Measurements from ENCODE around the gene PKIB. TPM values are rescaled to one million over a fixed set of nuclear protein-coding genes. Genes with fewer than 3 reads are reported as not detected.

The PKIB gene, protein sequence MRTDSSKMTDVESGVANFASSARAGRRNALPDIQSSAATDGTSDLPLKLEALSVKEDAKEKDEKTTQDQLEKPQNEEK
- 153 and 202 TPM in 2 replicates for total RNA-seq (ENCODE audit: low replicate concordance)

DNA sequence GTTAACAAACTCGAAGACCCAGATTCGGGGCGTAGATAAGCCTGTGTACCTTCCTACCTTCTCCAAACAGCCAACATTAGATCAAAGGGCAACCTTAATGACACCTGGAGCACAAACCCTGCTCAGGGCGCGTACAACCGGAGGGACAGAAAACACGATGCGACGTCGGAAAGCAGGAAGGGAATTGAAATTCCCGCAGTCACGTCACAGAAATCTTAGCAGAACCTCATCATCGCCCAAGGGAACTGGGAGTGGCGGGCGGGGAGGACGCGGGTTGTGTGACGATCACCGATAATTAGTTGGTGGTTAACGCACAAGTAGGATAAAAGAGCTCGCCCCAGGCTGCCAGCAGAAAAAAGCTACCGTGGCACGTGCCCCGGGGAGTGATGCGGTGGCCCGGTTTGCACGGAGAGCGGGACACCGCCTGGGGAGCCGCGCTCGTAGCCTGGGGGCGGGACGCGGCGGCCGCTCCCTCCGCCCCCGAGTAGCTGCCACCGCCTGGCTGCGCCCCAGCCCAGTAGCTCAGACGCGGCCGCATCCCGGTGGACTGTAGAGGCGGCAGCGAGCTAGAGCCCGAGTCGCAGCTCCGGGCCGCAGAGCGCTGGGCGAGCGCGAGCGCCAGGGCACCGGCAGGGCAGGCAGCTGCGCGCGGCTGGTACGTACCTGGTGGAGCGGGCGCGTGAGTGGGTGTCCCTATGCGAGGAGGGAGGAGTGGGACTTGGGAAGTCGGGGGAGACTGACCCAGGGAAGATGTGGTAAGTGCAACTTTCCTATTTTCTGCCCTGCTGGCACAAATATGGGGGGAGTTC, at the start of gene PKIB:
PKIB (plus strand) TSS at position 525 of the 809 bp plus-strand sequence. CDS start 107,390 bp downstream, outside the sequence.
- H3K36me3 Mint-ChIP-seq = peaks cover 2% of the 10 kb centered on the region
- H3K27me3 Mint-ChIP-seq (ENCODE audit: insufficient read depth, low read depth) = peaks cover 16% of the 10 kb centered on the region
- H4K20me1 ChIP-seq (ENCODE audit: low read depth) = no peaks in the 10 kb centered on the region
- H2AFZ ChIP-seq (replicated peaks) = peak within 1 kb of the TSS; percentile 4
- H3K9me3 Mint-ChIP-seq = peaks cover 5% of the 10 kb centered on the region
- TF ChIP-seq EZH2 (IDR thresholded peaks at IDR 0.05) = no peak
- TF ChIP-seq, protein P1, sequence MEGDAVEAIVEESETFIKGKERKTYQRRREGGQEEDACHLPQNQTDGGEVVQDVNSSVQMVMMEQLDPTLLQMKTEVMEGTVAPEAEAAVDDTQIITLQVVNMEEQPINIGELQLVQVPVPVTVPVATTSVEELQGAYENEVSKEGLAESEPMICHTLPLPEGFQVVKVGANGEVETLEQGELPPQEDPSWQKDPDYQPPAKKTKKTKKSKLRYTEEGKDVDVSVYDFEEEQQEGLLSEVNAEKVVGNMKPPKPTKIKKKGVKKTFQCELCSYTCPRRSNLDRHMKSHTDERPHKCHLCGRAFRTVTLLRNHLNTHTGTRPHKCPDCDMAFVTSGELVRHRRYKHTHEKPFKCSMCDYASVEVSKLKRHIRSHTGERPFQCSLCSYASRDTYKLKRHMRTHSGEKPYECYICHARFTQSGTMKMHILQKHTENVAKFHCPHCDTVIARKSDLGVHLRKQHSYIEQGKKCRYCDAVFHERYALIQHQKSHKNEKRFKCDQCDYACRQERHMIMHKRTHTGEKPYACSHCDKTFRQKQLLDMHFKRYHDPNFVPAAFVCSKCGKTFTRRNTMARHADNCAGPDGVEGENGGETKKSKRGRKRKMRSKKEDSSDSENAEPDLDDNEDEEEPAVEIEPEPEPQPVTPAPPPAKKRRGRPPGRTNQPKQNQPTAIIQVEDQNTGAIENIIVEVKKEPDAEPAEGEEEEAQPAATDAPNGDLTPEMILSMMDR (IDR thresholded peaks at IDR 0.05) = peak; percentile 29
- no peak for TF ChIP-seq EZH2phosphoT487 (IDR thresholded peaks at IDR 0.05)
- peak within 1 kb of the TSS; percentile 85 for H3K4me3 Mint-ChIP-seq
- peak; percentile 85 for DNase-seq (ENCODE audit: low spot score)
- no peaks in the 10 kb centered on the region for H3K4me1 Mint-ChIP-seq
- no peaks in the 10 kb centered on the region for H3K4me1 ChIP-seq
- H3K9me3 ChIP-seq (ENCODE audit: low read depth) = no peaks in the 10 kb centered on the region
- H3K27ac Mint-ChIP-seq = no peak within 1 kb of the TSS
- no peak within 1 kb of the TSS for H3K27ac ChIP-seq
- peak within 1 kb of the TSS; percentile 63 for H3K4me2 ChIP-seq
- H3K9ac ChIP-seq = no peak within 1 kb of the TSS
- no peaks in the 10 kb centered on the region for H3K27me3 ChIP-seq
- H3K79me2 ChIP-seq (ENCODE audit: low read depth) = peaks cover 19% of the 10 kb centered on the region
- peaks cover 11% of the 10 kb centered on the region for H3F3A ChIP-seq (ENCODE audit: low read depth)
- peak within 1 kb of the TSS; percentile 33 for H3K4me3 ChIP-seq
- H3K36me3 ChIP-seq = peaks cover 9% of the 10 kb centered on the region

DNA sequence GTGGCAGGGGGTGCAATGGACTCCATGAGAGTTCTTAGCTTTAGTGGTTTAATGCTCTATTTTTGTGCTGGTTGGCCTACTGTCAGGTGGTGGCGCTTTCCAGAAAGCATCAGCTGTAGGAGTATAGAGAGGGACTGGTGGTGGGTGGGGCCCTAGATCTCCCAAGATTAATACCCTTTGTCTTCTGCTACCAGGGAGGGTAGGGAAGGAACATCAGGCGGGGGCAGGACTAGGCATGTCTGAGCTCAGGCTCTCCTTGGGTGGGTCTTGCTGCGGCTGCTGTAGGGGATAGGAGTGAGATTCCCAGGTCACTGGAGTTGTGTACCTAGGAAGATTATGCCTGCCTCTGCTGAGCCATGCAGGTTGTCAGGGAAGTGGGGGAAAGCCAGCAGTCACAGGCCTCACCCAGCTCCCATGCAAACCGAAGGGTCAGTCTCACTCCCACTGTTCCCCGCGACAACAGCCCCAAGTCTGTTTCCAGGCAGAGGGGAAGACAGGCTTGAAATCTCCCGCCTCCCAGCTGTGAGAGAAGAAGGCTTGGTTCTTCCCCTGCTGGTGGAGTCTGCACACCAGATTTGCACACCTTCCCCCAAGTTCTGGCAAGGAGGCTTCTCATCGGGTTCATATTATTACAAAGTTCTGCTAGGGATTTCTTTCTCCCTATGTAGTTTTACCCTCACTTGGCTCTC, 46.7 kb upstream of the PKIB start:
- H3K27ac Mint-ChIP-seq = no peak overlapping the region

DNA sequence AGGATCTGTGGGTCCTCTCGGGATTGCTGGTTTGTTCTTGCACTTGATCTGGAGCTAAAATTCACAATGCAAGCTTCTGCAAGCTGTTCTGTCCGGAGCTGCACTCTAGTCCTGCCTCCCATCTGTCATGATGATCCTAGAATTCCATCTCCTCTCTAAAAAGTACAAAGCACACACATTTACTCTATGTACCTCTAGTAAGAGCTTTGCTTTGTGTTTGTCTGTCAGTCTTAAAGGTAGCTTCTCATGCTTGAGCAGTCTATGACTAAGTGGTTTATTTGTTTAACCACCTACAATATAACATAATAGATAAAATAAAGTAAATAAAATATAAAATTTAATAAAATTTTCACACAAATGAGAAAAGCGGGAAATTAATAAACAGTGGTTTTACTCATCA, 46.0 kb upstream of the PKIB start:
- peaks cover 93% of the 10 kb centered on the region for H3K79me2 ChIP-seq (ENCODE audit: low read depth)
- peaks cover 6% of the 10 kb centered on the region for H3F3A ChIP-seq (ENCODE audit: low read depth)
- H3K4me1 ChIP-seq = no peaks in the 10 kb centered on the region
- H4K20me1 ChIP-seq (ENCODE audit: low read depth) = no peaks in the 10 kb centered on the region
- no peak overlapping the region for H3K9ac ChIP-seq
- Mint-ChIP-seq H3K27me3 (ENCODE audit: insufficient read depth, low read depth) (no peaks in the 10 kb centered on the region), H3K27ac (no peak overlapping the region), H3K36me3 (no peaks in the 10 kb centered on the region), H3K9me3 (peaks cover 16% of the 10 kb centered on the region), H3K4me1 (peaks cover 3% of the 10 kb centered on the region), H3K4me3 (no peak overlapping the region)
- peaks cover 8% of the 10 kb centered on the region for H3K9me3 ChIP-seq (ENCODE audit: low read depth)
- TF ChIP-seq EZH2phosphoT487 (IDR thresholded peaks at IDR 0.05) = no peak
- TF ChIP-seq EZH2 (IDR thresholded peaks at IDR 0.05) = no peak
- TF ChIP-seq, protein P1 (IDR thresholded peaks at IDR 0.05) = no peak
- DNase-seq (ENCODE audit: low spot score) = no peak
- no peak overlapping the region for H3K4me3 ChIP-seq
- no peak overlapping the region for H2AFZ ChIP-seq (replicated peaks)
- no peak overlapping the region for H3K27ac ChIP-seq
- H3K36me3 ChIP-seq = no peaks in the 10 kb centered on the region
- no peaks in the 10 kb centered on the region for H3K27me3 ChIP-seq
- no peak overlapping the region for H3K4me2 ChIP-seq

More for the DNA sequence above, 46.7 kb upstream of the PKIB start:
- no peaks in the 10 kb centered on the region for H3K27me3 ChIP-seq
- no peaks in the 10 kb centered on the region for H4K20me1 ChIP-seq (ENCODE audit: low read depth)
- Mint-ChIP-seq H3K27me3 (ENCODE audit: insufficient read depth, low read depth) (no peaks in the 10 kb centered on the region), H3K9me3 (peaks cover 18% of the 10 kb centered on the region), H3K36me3 (no peaks in the 10 kb centered on the region), H3K4me1 (peaks cover 3% of the 10 kb centered on the region), H3K4me3 (no peak overlapping the region)
- peaks cover 6% of the 10 kb centered on the region for H3F3A ChIP-seq (ENCODE audit: low read depth)
- H3K9ac ChIP-seq = no peak overlapping the region
- H3K27ac ChIP-seq = no peak overlapping the region
- no peak overlapping the region for H2AFZ ChIP-seq (replicated peaks)
- TF ChIP-seq, protein P1 (IDR thresholded peaks at IDR 0.05) = no peak
- TF ChIP-seq EZH2 (IDR thresholded peaks at IDR 0.05) (no peak), EZH2phosphoT487 (IDR thresholded peaks at IDR 0.05) (no peak)
- no peak overlapping the region for H3K4me3 ChIP-seq
- H3K4me2 ChIP-seq = no peak overlapping the region
- H3K4me1 ChIP-seq = no peaks in the 10 kb centered on the region
- no peak for DNase-seq (ENCODE audit: low spot score)
- peaks cover 98% of the 10 kb centered on the region for H3K79me2 ChIP-seq (ENCODE audit: low read depth)
- H3K36me3 ChIP-seq = no peaks in the 10 kb centered on the region
- H3K9me3 ChIP-seq (ENCODE audit: low read depth) = peaks cover 8% of the 10 kb centered on the region

All from neural progenitor cell (in vitro differentiated cells).